Stomach (tissue), 4 donors: ENCODE data around the gene EHBP1L1.

Experiments
- POLR2AphosphoS5 ChIP-seq, 3 donors: sonication (generic); formaldehyde crosslinking; IDR thresholded peaks; one replicate each; pipeline ENCODE4 v1.6.1; 2016; ENCODE audit warnings: antibody characterized with exemption in 3 of 3
- TF ChIP-seq, protein P1 (sequence below), 7 experiments: fragments of 450-650 bp in 4 of 7; fragments of 200-600 bp in 3 of 7; sonication (generic) in 3 of 7; IDR thresholded peaks; one replicate each; pipeline ENCODE4 v1.5.1; 2016 to 2019; ENCODE audit warnings: antibody characterized with exemption in 7 of 7, control low read depth in 2 of 7, mild to moderate bottlenecking in 1 of 7

DNA sequence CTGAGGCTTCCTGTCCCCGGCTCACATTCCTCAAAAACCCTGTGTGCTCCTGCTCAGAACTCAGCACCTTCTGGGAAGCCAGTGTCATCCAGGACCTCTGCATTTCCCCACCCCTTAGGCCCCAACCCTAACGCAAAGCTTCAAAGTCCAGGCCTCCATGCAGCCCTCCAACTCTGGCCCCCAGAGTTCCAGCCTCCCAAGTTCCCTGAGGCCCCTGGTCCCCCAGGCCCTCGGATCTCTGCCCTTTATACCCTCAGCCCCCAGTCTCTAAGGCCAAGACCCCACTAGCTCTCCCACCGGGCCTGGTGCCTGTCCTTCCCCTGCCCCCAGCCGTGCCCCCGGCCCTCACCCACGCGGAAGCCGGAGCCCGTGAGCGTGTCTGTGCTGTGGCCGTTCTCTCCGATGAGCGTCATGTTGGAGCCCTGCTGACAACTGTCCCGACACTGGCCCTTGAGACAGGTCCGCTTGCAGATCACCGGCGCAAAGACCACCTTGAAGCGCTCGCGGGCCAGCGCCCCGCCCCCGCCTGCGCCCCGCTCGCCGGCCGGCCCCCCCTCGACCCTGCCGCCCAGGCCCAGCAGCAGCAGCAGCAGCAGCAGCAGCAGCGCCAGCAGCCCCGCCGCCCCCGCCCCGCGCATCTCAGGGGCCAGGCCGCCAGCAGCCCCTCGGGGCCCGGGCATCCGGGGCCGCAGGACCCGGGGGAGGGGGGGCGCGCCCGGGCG lies 18.4 kb upstream of the EHBP1L1 start:
- TF ChIP-seq, protein P1, sequence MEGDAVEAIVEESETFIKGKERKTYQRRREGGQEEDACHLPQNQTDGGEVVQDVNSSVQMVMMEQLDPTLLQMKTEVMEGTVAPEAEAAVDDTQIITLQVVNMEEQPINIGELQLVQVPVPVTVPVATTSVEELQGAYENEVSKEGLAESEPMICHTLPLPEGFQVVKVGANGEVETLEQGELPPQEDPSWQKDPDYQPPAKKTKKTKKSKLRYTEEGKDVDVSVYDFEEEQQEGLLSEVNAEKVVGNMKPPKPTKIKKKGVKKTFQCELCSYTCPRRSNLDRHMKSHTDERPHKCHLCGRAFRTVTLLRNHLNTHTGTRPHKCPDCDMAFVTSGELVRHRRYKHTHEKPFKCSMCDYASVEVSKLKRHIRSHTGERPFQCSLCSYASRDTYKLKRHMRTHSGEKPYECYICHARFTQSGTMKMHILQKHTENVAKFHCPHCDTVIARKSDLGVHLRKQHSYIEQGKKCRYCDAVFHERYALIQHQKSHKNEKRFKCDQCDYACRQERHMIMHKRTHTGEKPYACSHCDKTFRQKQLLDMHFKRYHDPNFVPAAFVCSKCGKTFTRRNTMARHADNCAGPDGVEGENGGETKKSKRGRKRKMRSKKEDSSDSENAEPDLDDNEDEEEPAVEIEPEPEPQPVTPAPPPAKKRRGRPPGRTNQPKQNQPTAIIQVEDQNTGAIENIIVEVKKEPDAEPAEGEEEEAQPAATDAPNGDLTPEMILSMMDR (IDR thresholded peaks at IDR 0.05): no peak
- TF ChIP-seq POLR2AphosphoS5 (IDR thresholded peaks at IDR 0.05): no peak
